HG03432 (cell line): ENCODE results near the gene VPS9D1.
"Not testable (repeated sequence)": the region's sequence is repeated elsewhere in the genome, so short reads cannot be mapped to it uniquely, and the experiment has no call there.

Source experiments
- ATAC-seq: cut with Tn5 transposase; IDR thresholded peaks from one replicate; pipeline ENCODE4 v1.9.1; 2021; ENCODE audit warnings: mild to moderate bottlenecking, moderate library complexity; ENCODE audit not compliant: unreplicated experiment

VPS9D1 gene

DNA sequence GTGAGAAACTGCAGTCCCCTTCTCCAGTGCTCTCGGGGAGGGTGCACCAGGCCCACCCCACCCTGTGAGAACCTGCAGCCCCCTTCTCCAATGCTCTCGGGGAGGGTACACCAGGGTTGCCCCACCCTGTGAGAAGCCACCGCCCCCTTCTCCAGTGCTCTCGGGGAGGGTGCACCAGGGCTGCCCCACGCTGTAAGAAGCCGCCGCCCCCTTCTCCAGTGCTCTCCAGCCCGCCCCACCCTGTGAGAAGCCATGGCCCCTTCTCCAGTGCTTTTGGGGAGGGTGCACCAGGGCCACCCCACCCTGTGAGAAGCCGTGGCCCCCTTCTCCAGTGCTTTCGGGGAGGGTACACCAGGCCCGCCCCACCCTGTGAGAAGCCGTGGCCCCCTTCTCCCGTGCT is 50.9 kb downstream of the VPS9D1 start:
- ATAC-seq, result no peak

GRCh38 chr16:89668790-89669158 is 51.9 kb downstream of the VPS9D1 start:
- no peak for ATAC-seq

- no peak for ATAC-seq
Observed at GRCh38 chr16:89667633-89668032, 53.1 kb downstream of the VPS9D1 start.

- not testable (repeated sequence) for ATAC-seq
Observed at GRCh38 chr16:89667000-89667399, 53.7 kb downstream of the VPS9D1 start.

- not testable (repeated sequence) for ATAC-seq
Observed at GRCh38 chr16:89664238-89664637, 56.5 kb downstream of the VPS9D1 start.

- no peak for ATAC-seq
Observed at GRCh38 chr16:89661215-89661614, 59.5 kb downstream of the VPS9D1 start.

GRCh38 chr16:89660146-89660545 is 60.6 kb downstream of the VPS9D1 start:
- no peak for ATAC-seq

DNA sequence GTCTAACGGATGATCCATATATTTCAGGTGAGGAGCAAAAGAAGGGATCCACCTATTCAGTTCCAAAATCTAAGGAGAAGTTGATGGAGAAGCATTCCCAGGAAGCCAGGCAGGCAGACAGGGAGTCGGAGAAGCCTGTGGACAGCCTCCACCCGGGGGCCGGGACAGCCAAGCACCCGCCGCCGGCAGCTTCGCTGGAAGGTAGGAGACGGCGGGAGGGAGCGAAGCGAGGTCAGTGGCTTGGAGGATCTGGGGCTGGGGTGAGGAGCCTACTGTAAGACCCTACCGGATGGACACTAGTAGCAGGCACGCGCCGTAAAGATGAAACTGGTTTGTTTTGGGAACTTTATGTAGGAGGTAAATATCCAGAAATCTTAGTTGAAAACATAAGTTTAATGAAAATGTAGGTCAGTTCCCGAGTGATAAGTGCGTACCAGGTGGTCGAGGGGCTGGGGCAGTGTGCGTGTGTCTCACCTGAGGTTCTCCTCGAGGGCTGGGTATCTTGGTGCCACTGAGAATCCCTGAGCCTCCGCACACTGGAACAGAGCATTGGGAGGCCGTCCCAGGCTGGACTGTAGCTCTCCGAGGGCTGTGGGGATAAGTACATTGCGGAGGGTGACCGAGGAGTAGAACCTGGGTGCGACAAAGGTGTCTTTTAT is 62.3 kb downstream of the VPS9D1 start:
- ATAC-seq, result no peak

- peak; percentile 90 for ATAC-seq
Observed at GRCh38 chr16:89657442-89658220, 63.1 kb downstream of the VPS9D1 start, which contains the start of the genes CHMP1A and SPATA33. Gene CHMP1A (minus strand): TSS chr16:89657708. CDS start chr16:89657588, 120 bp downstream. Gene SPATA33 (plus strand): TSS chr16:89657836. CDS start chr16:89657912, 76 bp downstream.
